Right ventricle myocardium inferior (tissue), 1 donor: Measurements from ENCODE around the gene VPS39. TPM values are rescaled to one million over a fixed set of nuclear protein-coding genes. Genes with fewer than 3 reads are reported as not detected.
A peak's percentile ranks its signal among the peaks of the same experiment; 100 is the strongest.
"Not testable (repeated sequence)": the region's sequence is repeated elsewhere in the genome, so short reads cannot be mapped to it uniquely, and the experiment has no call there.

Experiments
- ATAC-seq: fragments of 200-7000 bp; cut with Tn5 transposase; one replicate; pipeline ENCODE4 v1.9.1; 2020; ENCODE audit warnings: mild to moderate bottlenecking, moderate library complexity
- DNase-seq: peaks from one replicate; pipeline ENCODE4 v3.0.0; 2021; ENCODE audit errors: missing footprints
- intact Hi-C: fragments of 100-400 bp; cut with DNase I; formaldehyde crosslinking; loops from one replicate; pipeline ENCODE4 v1.11.0; 2022
- long read RNA-seq: library from polyadenylated mRNA; unstranded; transcript quantifications from one replicate; pipeline ENCODE4 v2.0.0, GENCODE V29; 2021
- total RNA-seq: library from RNA; stranded (reverse); fragmentation: NEBNext Ultra II Directional; extraction: Animal tissue kit (Norgen Biotek cat#: 25700); gene quantifications from one replicate; pipeline ENCODE4 v1.2.1, GENCODE V29; 2021
- donor health status: DM: no; HTN: yes; CAD: no; lungs with severe emphysema.

Gene VPS39
- total RNA-seq: 43.0 TPM
- long read RNA-seq, full-length matches to known transcripts: 44 of 59 reads
- long read RNA-seq, partial matches to known transcripts: 8 of 59 reads
- long read RNA-seq, other reads (novel, unspliced or antisense): 7 of 59 reads

- intact Hi-C loops: no loop called here
- DNase-seq: peak; percentile 92
- ATAC-seq: peak; percentile 97
These were observed at the start of gene VPS39 for GRCh38 chr15:42207674-42208579. Gene VPS39, minus strand, starts transcription at chr15:42208304. Its CDS starts 151 bp downstream, at chr15:42208153.

DNA sequence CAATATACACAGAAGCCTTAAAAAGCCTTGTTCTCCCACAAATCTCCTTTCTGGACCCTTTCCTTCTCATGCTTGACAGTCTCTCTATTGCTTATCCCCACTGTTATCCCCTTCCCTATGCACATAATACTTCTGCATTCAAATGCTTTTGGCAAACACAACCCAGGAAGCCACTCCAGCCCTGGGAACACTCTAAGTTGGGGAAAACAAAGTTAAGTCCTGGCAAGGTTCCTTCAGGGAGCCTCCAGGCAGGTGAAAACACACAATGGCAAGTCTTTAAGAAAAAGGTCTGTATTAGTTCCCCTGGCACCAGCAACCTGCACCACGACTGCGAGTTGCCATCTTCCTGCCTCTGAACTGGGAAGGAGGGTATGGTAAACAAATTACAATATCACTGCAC is 45.2 kb upstream of the VPS39 start:
- ATAC-seq: no peak
- DNase-seq: no peak
- intact Hi-C loops: no loop called here

- intact Hi-C loops: no loop called here
- no peak for DNase-seq
- ATAC-seq: no peak
These were observed 32.7 kb upstream of the VPS39 start for GRCh38 chr15:42240823-42241222.

GRCh38 chr15:42239528-42240182 is 31.6 kb upstream of the VPS39 start:
- intact Hi-C loops: no loop called here
- DNase-seq (no peak), ATAC-seq (no peak)

- DNase-seq (no peak), ATAC-seq (no peak)
- intact Hi-C loops: no loop called here
These were observed 25.0 kb upstream of the VPS39 start for GRCh38 chr15:42233107-42233506.

DNA sequence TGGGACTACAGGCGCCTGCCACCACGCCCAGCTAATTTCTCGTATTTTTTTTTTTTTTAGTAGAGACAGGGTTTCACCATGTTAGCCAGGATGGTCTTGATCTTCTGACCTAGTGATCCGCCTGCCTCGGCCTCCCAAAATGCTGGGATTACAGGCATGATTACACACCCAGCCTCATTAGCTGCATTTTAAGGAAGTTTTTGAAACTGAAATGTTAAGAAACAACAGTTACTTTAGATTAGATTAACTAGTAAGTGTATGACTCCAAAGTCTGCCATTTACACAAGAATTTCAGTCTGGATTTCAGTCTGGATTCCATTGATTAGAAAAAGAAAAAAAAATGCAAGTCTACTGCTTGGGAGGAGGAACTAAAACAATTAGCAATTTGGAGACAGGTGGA is 24.5 kb upstream of the VPS39 start:
- DNase-seq (no peak), ATAC-seq (no peak)
- intact Hi-C loops: no loop called here

GRCh38 chr15:42231088-42231487 is 23.0 kb upstream of the VPS39 start:
- no peak for DNase-seq
- ATAC-seq: no peak
- intact Hi-C loops: no loop called here

DNA sequence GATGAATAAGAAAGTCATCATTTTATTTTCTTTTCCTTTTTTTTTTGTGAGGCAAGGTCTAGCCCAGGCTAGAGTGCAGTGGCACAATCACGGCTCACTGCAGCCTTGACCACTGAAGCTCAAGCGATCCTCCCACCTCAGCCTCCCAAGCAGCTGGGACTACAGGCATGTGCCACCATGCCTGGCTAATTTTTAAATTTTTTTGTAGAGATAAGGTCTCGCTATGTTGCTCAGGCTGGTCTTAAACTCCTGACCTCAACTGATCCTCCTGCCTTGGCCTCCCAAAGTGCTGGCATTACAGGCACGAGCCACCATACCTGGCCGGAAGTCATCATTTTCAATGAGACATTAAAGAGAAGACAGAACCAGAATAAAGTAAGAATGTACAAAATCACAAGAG is 20.9 kb upstream of the VPS39 start:
- intact Hi-C loops, DNase-seq, ATAC-seq: not testable (repeated sequence)

GRCh38 chr15:42228036-42228435 is 19.9 kb upstream of the VPS39 start:
- ATAC-seq (no peak), DNase-seq (no peak)
- intact Hi-C loops: no loop called here

GRCh38 chr15:42226648-42227047 is 18.5 kb upstream of the VPS39 start:
- intact Hi-C loops: no loop called here
- DNase-seq: no peak
- no peak for ATAC-seq

- DNase-seq (no peak), ATAC-seq (no peak)
- intact Hi-C loops: no loop called here
These were observed 12.1 kb upstream of the VPS39 start for GRCh38 chr15:42220216-42220615.

GRCh38 chr15:42218953-42219592 is 11.0 kb upstream of the VPS39 start:
- intact Hi-C loops: no loop called here
- no peak for DNase-seq
- ATAC-seq: no peak

DNA sequence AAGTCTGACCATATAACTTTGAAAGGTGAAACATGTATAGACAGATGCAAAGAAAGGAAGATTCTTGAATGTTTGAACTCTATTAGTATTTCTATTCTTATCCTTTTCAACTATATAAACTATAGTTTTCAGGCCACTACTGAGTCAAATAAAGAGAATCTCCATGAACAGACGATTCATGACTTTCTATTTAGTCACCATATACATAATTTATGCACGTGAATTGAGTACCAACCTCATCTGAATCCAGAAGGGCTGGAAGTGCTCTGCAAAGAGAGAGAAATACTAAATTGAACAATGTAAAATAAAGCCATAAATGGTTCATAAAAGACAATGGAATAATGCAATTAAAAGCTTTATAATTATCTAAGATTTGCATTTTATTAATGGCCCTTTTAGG is 9.5 kb upstream of the VPS39 start:
- no peak for ATAC-seq
- intact Hi-C loops: no loop called here
- DNase-seq: no peak

DNA sequence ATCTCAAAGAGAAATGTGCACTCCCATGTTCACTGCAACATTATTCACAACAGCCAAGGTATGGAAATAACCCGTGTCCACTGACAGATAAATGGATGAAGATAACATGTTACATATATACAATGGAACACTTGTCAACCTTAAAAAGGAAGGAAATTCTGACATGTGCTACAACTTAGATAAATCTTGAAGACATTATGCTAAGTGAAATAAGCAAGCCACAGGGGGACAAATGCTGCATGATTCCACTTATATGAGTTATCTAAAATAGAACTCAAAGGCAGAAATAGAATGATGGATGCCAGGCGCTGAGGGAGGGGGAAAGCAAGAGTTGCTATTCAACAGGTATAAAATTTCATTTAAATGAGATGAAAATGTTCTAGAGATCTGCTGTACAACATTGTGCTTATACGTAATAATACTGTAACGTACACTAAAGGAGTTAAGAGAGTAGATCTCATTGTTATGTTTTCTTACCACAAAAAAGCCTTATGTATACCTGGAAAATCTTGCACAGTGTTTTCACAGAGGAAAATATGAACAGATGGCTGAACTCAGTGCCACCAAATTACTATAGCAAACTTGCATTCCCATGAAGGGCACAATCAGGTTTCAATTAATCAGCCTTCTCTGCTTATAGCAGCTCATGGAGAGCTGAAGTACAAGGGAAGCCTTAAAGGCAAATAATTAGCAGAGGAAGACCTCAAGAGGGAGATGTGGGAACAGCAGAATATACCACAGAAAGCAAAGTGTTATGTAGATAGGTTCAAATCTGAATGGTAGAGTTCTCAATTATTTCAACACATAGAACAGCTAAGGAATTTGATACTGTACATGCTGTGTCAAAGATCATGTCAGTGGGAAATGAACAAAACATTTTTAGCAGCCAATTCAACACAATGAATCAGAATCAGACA is 8.1 kb upstream of the VPS39 start:
- no peak for DNase-seq
- no peak for ATAC-seq
- intact Hi-C loops: no loop called here

DNA sequence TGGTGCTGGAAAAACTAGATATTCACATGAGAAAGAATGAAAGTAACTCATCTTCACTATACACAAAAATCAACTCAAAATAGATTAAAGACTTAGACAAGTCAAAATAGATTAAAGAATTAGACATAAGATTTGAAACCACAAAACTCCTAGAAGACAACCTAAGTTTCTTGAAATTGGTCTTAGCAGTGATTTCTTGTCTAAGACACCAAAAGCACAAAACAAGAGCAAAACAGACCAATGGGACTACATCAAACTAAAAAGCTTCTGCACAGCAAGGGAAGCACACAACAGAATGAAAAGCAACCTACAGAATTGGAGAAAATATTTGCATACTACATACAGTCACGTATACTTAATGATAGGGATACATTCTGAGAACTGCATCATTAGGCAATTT is 6.5 kb upstream of the VPS39 start:
- ATAC-seq: no peak
- intact Hi-C loops: no loop called here
- no peak for DNase-seq

- DNase-seq (no peak), ATAC-seq (no peak)
- intact Hi-C loops: no loop called here
These were observed 5.4 kb upstream of the VPS39 start for GRCh38 chr15:42213511-42213910.

DNA sequence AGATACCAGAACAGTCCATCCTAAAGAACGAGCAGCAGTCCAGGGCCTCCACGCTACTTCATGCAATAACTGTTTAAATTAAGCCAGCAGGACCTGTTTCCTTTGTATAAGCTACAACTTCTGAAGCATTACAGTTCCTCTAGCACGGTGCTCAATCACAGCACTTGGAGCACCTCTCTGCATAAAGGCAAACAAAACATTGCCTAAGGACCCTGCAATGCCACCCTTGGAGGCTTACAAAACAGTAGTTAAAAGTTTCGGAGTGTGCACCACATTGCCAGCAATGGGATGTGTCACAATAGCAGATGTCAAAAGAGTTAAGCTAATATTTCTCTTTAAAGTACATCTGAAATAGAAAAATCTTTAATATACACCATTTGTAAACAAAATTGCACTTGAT is 2.6 kb upstream of the VPS39 start:
- ATAC-seq (no peak), DNase-seq (no peak)
- intact Hi-C loops: no loop called here

DNA sequence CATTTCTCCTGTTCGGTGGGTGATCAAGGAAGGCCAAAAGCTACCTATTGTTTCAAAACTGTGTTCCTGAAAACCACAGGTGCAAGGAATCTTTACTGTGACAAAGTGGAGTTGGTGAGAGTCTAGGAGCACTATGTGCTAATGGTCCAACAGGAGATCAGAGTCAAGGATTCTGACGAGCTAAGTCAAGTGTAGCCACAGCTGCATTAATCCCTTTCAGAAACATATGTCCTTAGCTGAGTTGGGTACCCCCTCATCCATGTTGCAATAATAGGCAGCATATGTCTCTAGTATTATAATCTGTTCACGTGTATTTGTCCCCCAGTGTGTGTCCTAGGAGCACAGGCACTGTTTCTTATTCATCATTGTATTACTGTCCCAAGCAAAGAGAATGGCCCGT is 1.7 kb downstream of the VPS39 start:
- ATAC-seq: no peak
- intact Hi-C loops: no loop called here
- DNase-seq: no peak

GRCh38 chr15:42203891-42204290 is 4.2 kb downstream of the VPS39 start:
- DNase-seq: no peak
- intact Hi-C loops: no loop called here
- ATAC-seq: no peak
